ENCODE measurements around the gene GDA.

The GDA gene

DNA sequence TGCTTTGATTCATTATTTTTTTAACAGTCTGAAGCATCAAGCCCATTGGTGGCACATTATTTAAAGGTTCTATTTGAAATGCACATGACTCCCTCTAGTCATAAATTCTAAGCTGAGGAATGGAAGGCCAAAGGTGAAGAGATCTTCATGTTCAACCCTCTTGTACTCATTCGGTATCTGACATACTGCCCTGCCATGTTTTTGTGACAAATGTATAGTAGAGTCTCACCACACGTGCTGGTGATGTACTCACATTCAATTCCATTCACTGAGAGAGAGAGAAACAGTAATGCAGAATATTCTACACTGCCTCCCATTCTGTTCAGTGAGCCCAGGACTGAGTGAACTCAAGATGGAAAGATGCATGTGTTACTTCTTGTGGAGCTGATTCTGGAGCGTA is 98.3 kb downstream of the GDA start:
- no peaks in the 10 kb centered on the region for H3K4me1 ChIP-seq (ENCODE audit: low read length)
- H3K27ac ChIP-seq (ENCODE audit: low read length) = no peak overlapping the region
- H3K9ac ChIP-seq (ENCODE audit: low read length) = no peak overlapping the region
- no peak overlapping the region for H3K4me3 ChIP-seq (ENCODE audit: low read length)
- DNase-seq = no peak
- H3K4me2 ChIP-seq (ENCODE audit: low read depth, low read length) = no peak overlapping the region
- H3F3A ChIP-seq (ENCODE audit: insufficient read depth, low read length) = no peaks in the 10 kb centered on the region
- no peaks in the 10 kb centered on the region for H4K20me1 ChIP-seq (ENCODE audit: insufficient read depth, low read length)
- H3K36me3 ChIP-seq (replicated peaks; ENCODE audit: insufficient read depth, low read length) = no peaks in the 10 kb centered on the region
- TF ChIP-seq, protein P1, sequence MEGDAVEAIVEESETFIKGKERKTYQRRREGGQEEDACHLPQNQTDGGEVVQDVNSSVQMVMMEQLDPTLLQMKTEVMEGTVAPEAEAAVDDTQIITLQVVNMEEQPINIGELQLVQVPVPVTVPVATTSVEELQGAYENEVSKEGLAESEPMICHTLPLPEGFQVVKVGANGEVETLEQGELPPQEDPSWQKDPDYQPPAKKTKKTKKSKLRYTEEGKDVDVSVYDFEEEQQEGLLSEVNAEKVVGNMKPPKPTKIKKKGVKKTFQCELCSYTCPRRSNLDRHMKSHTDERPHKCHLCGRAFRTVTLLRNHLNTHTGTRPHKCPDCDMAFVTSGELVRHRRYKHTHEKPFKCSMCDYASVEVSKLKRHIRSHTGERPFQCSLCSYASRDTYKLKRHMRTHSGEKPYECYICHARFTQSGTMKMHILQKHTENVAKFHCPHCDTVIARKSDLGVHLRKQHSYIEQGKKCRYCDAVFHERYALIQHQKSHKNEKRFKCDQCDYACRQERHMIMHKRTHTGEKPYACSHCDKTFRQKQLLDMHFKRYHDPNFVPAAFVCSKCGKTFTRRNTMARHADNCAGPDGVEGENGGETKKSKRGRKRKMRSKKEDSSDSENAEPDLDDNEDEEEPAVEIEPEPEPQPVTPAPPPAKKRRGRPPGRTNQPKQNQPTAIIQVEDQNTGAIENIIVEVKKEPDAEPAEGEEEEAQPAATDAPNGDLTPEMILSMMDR (IDR thresholded peaks at IDR 0.05; ENCODE audit: low read length) = no peak
- TF ChIP-seq EZH2 (optimal IDR thresholded peaks at IDR 0.05; ENCODE audit: low read depth, low read length) = no peak
- no peak for TF ChIP-seq EZH2phosphoT487 (IDR thresholded peaks at IDR 0.05; ENCODE audit: low read length)
- H3K9me3 ChIP-seq (replicated peaks; ENCODE audit: insufficient read depth, low read length) = no peaks in the 10 kb centered on the region
- no peaks in the 10 kb centered on the region for H3K9me2 ChIP-seq (replicated peaks; ENCODE audit: insufficient read depth, low read length)
- no peaks in the 10 kb centered on the region for H3K27me3 ChIP-seq (replicated peaks; ENCODE audit: insufficient read depth, low read length)
- no peaks in the 10 kb centered on the region for H3K79me2 ChIP-seq (ENCODE audit: low read length)
- H2AFZ ChIP-seq (ENCODE audit: low read length) = no peak overlapping the region

DNA sequence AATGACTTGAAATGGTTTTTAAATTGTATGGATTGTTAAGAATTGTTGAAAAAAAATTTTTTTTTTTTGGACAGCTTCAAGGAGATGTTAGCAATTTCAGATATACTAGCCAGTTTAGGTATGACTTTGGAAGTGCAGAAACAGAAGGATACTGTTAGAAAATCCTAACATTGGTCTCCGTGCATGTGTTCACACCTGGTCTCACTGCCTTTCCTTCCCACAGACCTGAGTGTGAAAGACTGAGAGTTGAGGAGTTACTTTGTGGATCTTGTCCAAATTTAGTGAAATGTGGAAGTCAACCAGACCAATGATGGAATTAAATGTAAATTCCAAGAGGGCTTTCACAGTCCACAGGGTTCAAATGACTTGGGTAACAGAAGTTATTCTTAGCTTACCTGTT is 102.3 kb downstream of the GDA start:
- no peaks in the 10 kb centered on the region for H3K27me3 ChIP-seq (replicated peaks; ENCODE audit: insufficient read depth, low read length)
- TF ChIP-seq EZH2 (optimal IDR thresholded peaks at IDR 0.05; ENCODE audit: low read depth, low read length) = no peak
- TF ChIP-seq, protein P1 (IDR thresholded peaks at IDR 0.05; ENCODE audit: low read length) = no peak
- TF ChIP-seq EZH2phosphoT487 (IDR thresholded peaks at IDR 0.05; ENCODE audit: low read length) = no peak
- H3K36me3 ChIP-seq (replicated peaks; ENCODE audit: insufficient read depth, low read length) = no peaks in the 10 kb centered on the region

DNA sequence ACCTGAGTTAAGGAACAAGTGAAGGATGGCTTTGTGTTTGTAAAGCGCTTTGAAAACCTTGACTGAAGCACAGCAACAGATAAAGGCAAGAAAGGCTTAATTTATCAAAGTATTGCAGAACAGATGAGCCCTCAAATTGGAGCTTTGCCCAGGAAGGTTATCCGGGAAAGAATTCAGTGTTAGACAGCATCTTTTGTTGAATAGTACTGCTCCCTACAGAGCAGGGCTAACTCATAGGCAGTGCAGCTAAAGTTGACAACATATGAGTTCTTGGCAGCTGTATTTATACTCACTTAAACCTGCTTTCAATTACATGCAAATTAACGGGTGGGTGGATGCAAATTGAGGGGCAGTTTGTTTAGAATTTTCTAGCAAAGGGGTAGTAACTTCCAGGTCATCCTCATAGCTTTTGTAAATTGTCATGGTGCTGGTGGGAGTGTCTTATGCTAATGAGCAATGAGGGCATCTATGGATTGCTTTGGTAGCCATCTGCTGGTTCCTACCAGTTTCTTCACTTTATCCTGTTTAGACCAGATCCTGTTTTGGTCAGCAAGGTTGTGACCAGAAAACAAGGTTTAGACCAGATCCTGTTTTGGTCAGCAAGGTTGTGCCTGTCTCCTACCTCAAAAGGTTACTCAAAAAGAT is 105.8 kb downstream of the GDA start:
- Histone ChIP-seq H3K4me1 (ENCODE audit: low read length) (no peaks in the 10 kb centered on the region), H3K79me2 (ENCODE audit: low read length) (no peaks in the 10 kb centered on the region), H3K9ac (ENCODE audit: low read length) (no peak overlapping the region), H4K20me1 (ENCODE audit: insufficient read depth, low read length) (no peaks in the 10 kb centered on the region), H3K4me3 (ENCODE audit: low read length) (no peak overlapping the region), H3K27me3 (replicated peaks; ENCODE audit: insufficient read depth, low read length) (no peaks in the 10 kb centered on the region), H3K4me2 (ENCODE audit: low read depth, low read length) (no peak overlapping the region), H3K9me2 (replicated peaks; ENCODE audit: insufficient read depth, low read length) (no peaks in the 10 kb centered on the region), H3K27ac (ENCODE audit: low read length) (no peak overlapping the region), H2AFZ (ENCODE audit: low read length) (no peak overlapping the region), H3F3A (ENCODE audit: insufficient read depth, low read length) (no peaks in the 10 kb centered on the region), H3K9me3 (replicated peaks; ENCODE audit: insufficient read depth, low read length) (no peaks in the 10 kb centered on the region), H3K36me3 (replicated peaks; ENCODE audit: insufficient read depth, low read length) (no peaks in the 10 kb centered on the region)
- TF ChIP-seq EZH2 (optimal IDR thresholded peaks at IDR 0.05; ENCODE audit: low read depth, low read length) = no peak
- TF ChIP-seq, protein P1 (IDR thresholded peaks at IDR 0.05; ENCODE audit: low read length) = no peak
- TF ChIP-seq EZH2phosphoT487 (IDR thresholded peaks at IDR 0.05; ENCODE audit: low read length) = no peak
- no peak for DNase-seq

More for the DNA sequence above, 102.3 kb downstream of the GDA start:
- Histone ChIP-seq H3K9ac (ENCODE audit: low read length) (no peak overlapping the region), H4K20me1 (ENCODE audit: insufficient read depth, low read length) (no peaks in the 10 kb centered on the region), H2AFZ (ENCODE audit: low read length) (no peak overlapping the region), H3K4me2 (ENCODE audit: low read depth, low read length) (no peak overlapping the region), H3K79me2 (ENCODE audit: low read length) (no peaks in the 10 kb centered on the region), H3K27ac (ENCODE audit: low read length) (no peak overlapping the region), H3K4me3 (ENCODE audit: low read length) (no peak overlapping the region), H3F3A (ENCODE audit: insufficient read depth, low read length) (no peaks in the 10 kb centered on the region), H3K9me3 (replicated peaks; ENCODE audit: insufficient read depth, low read length) (no peaks in the 10 kb centered on the region), H3K4me1 (ENCODE audit: low read length) (no peaks in the 10 kb centered on the region), H3K9me2 (replicated peaks; ENCODE audit: insufficient read depth, low read length) (no peaks in the 10 kb centered on the region)
- no peak for DNase-seq
